BJ (cell line): ENCODE results near the gene ZSWIM8. TPM values are rescaled to one million over a fixed set of nuclear protein-coding genes. Genes with fewer than 3 reads are reported as not detected.

Experiments
- CTCF ChIA-PET: fragments of 350-600 bp; formaldehyde crosslinking; extraction: SDS; loops from one replicate; lab custom pipeline; 2021; ENCODE audit warnings: antibody characterized with exemption, inconsistent platforms; lab: Yijun Ruan, JAX
- POLR2A ChIA-PET: fragments of 300-600 bp; sonication (Branson Sonifier 250); formaldehyde crosslinking; extraction: SDS; loops from one replicate; lab custom pipeline; 2021; ENCODE audit warnings: antibody characterized with exemption; lab: Charles Lee
- DNase-seq: peaks from one replicate; pipeline ENCODE4 v3.0.0-alpha.2; 2011; ENCODE audit warnings: low read depth
- H3K27me3 ChIP-seq: 2 replicates; pipeline ENCODE4 v1.6.0; 2011; ENCODE audit warnings: low read length; ENCODE audit not compliant: control insufficient read depth, insufficient read depth
- H3K36me3 ChIP-seq: 2 replicates; pipeline ENCODE4 v1.5.1; 2011; ENCODE audit warnings: low read length; ENCODE audit not compliant: control insufficient read depth, insufficient read depth
- H3K4me3 ChIP-seq: 2 replicates; pipeline ENCODE4 v1.5.1; 2011; ENCODE audit warnings: low read depth, mild to moderate bottlenecking, control low read depth, low read length
- CTCF ChIP-seq: IDR thresholded peaks from 2 replicates; pipeline ENCODE4 v1.5.1; 2011; ENCODE audit warnings: low read depth, mild to moderate bottlenecking, control low read depth, inconsistent platforms, low read length, moderate library complexity; ENCODE audit not compliant: insufficient read depth
- polyA plus RNA-seq: library from polyadenylated mRNA; depleted of rRNA; stranded (reverse); fragments of >200 nt; gene quantifications from 2 replicates; pipeline ENCODE4 v1.2.3, GENCODE V29; 2011

Gene ZSWIM8
- polyA plus RNA-seq, 1 experiment: 82.0 TPM

- CTCF ChIA-PET: interaction anchor here (1.1 kb wide), 1 partner anchor 63 kb away, joined by 3 read pairs; the partner anchor contains the start of gene CAMK2G
Observed at GRCh38 chr10:73810735-73811465, 25.5 kb downstream of the ZSWIM8 start.

DNA sequence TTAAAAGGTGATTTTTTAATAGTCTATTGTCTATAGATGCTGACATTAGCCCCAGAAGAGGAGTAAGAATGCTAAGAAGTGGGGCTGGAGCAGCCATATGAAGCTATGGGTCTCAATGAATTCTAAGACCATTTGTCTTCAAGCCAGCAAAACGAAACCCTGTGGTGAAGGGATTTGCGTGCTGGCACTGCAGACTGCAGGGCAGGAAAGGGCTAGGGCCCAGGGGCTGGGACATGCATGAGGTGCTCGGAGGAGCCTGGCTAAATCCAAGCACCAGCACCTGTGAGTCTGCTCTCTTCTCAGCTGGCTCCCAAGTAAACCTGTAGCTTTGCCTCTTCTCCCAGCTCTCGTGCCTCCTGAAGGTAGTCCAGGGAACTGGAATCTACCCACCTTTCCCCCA, 27.3 kb downstream of the ZSWIM8 start:
- Histone ChIP-seq H3K36me3 (peaks cover 12% of the 10 kb centered on the region), H3K27me3 (no peaks in the 10 kb centered on the region), H3K4me3 (no peak overlapping the region)
- ChIA-PET CTCF (interaction anchor here (1.3 kb wide), 2 partner anchors 67 to 128 kb away, joined by 4 to 6 read pairs; no protein-coding TSS in a partner anchor), POLR2A (no interaction called here)
- no peak for DNase-seq
- TF ChIP-seq CTCF: no peak

More at GRCh38 chr10:73810735-73811465, 25.5 kb downstream of the ZSWIM8 start:
- Histone ChIP-seq H3K36me3 (peaks cover 21% of the 10 kb centered on the region), H3K4me3 (peak overlapping the region; percentile 90), H3K27me3 (no peaks in the 10 kb centered on the region)
- DNase-seq: no peak
- POLR2A ChIA-PET: interaction anchor here (0.7 kb wide), 1 partner anchor 83 kb away, joined by 6 read pairs; no protein-coding TSS in a partner anchor
- TF ChIP-seq CTCF: no peak

GRCh38 chr10:73813333-73813732, 27.9 kb downstream of the ZSWIM8 start:
- peaks cover 7% of the 10 kb centered on the region for H3K36me3 ChIP-seq
- CTCF ChIA-PET: interaction anchor here (1.3 kb wide), 1 partner anchor 66 kb away, joined by 4 read pairs; no protein-coding TSS in a partner anchor
- no peak for TF ChIP-seq CTCF
- POLR2A ChIA-PET: no interaction called here
- H3K4me3 ChIP-seq: no peak overlapping the region
- H3K27me3 ChIP-seq: no peaks in the 10 kb centered on the region
- DNase-seq: no peak

- H3K27me3 ChIP-seq: no peaks in the 10 kb centered on the region
- ChIA-PET POLR2A (no interaction called here), CTCF (interaction anchor here (0.5 to 0.7 kb wide), 3 partner anchors 11 to 160 kb away, joined by 3 read pairs; no protein-coding TSS in a partner anchor)
- DNase-seq: no peak
- H3K36me3 ChIP-seq: peaks cover 5% of the 10 kb centered on the region
- TF ChIP-seq CTCF: no peak
- H3K4me3 ChIP-seq: no peak overlapping the region
Observed at GRCh38 chr10:73814276-73814895, 29.0 kb downstream of the ZSWIM8 start.
